ENCODE data around the gene FBXO39. TPM values are rescaled to one million over a fixed set of nuclear protein-coding genes. Genes with fewer than 3 reads are reported as not detected.

The FBXO39 gene
- total RNA-seq, 2 experiments from 2014 or later = not detected

DNA sequence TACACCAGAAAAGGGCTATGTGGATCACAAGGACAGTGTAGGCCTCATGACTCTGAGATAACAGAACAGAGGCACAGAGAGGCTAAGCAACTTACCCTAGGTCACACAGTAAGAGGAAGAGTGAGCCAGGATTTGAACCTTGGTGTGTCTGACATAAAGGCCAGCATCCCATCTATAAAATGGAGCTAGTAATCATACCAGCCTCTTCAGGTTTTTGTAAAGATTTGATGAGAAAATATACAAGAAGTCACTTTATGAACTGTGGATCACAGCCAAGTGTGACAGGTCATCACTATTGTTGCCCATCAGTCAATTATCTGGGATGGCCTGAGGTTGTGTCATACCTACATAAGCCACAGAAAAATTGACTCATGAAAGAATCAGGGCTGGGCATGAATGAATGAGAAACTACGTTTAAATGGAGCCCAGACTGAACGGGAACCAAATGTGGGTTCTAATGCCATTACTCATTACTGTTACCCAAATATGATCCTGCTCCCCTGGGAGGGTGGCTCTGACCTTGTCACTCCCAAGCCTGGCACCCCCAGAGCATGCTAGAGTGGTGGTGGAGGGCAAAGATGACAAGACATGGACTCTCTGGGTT, 21.0 kb downstream of the FBXO39 start:
- H3K9me3 ChIP-seq (ENCODE audit: low read length) = no peaks in the 10 kb centered on the region
- no peak overlapping the region for H3K27ac ChIP-seq (ENCODE audit: low read depth, low read length, poor library complexity, severe bottlenecking)
- no peak overlapping the region for H3K4me2 ChIP-seq (ENCODE audit: low read length)
- no peak for DNase-seq (ENCODE audit: low spot score)
- no peaks in the 10 kb centered on the region for H4K20me1 ChIP-seq (ENCODE audit: insufficient read depth, low read length)
- CTCF ChIA-PET (ENCODE audit: unreplicated experiment) = no interaction called here
- H2AFZ ChIP-seq (ENCODE audit: low read length) = no peak overlapping the region
- POLR2A ChIA-PET = no interaction called here
- no peak overlapping the region for H3K4me3 ChIP-seq (ENCODE audit: low read depth, low read length, poor library complexity, severe bottlenecking)
- intact Hi-C loops (cut with micrococcal nuclease; ENCODE audit: unreplicated experiment) = no loop called here
- no peaks in the 10 kb centered on the region for H3K79me2 ChIP-seq (ENCODE audit: insufficient read depth, low read depth, low read length)
- BruUV-seq (replicated peaks) = no TSS peak
- no peak for TF ChIP-seq CTCF (conservative IDR thresholded peaks at IDR 0.05; ENCODE audit: low read length)
- no peak for TF ChIP-seq EZH2phosphoT487 (IDR thresholded peaks at IDR 0.05; ENCODE audit: borderline replicate concordance, low read depth, low read length)
- H3K4me1 ChIP-seq (ENCODE audit: insufficient read depth, low read length, poor library complexity, severe bottlenecking) = no peaks in the 10 kb centered on the region
- no peaks in the 10 kb centered on the region for H3K36me3 ChIP-seq (ENCODE audit: insufficient read depth, low read length)
- no peaks in the 10 kb centered on the region for H3K9me2 ChIP-seq (ENCODE audit: insufficient read depth, low read length)

DNA sequence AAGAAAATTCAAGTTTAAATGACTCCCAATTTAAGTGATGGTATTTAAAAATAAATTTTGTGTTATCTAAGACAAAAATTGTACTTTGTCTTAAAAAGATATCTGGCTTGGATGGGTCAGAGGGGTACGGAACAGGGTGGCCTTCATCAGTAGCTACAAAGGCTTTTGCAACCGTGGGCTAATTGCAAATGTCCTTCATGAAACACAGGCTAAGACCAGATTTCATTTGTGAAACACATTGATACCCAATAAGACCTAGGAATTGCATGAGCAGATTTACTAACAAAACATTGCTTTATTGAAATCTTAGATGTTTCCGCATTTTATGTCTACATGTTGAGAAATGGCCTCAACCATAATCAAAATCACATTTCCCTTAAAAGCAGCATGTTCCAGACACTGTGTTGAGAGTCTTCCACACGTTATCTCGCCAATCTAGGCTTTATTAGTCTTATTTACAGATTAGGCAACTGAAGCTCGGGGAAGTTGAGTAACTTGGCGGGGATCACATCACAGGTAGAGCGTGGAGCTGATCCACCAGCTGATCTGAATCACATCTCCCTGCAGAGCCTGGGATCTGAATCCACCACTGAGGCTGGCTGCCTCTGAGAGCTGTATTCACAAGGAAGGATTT, 21.8 kb downstream of the FBXO39 start:
- H3K9me2 ChIP-seq (ENCODE audit: insufficient read depth, low read length) = no peaks in the 10 kb centered on the region
- intact Hi-C loops (cut with micrococcal nuclease; ENCODE audit: unreplicated experiment) = no loop called here
- no peak overlapping the region for H2AFZ ChIP-seq (ENCODE audit: low read length)
- no peaks in the 10 kb centered on the region for H3K36me3 ChIP-seq (ENCODE audit: insufficient read depth, low read length)
- H3K79me2 ChIP-seq (ENCODE audit: insufficient read depth, low read depth, low read length) = no peaks in the 10 kb centered on the region
- H3K4me3 ChIP-seq (ENCODE audit: low read depth, low read length, poor library complexity, severe bottlenecking) = no peak overlapping the region
- no peaks in the 10 kb centered on the region for H4K20me1 ChIP-seq (ENCODE audit: insufficient read depth, low read length)
- BruUV-seq (replicated peaks) = no TSS peak
- no peak for TF ChIP-seq CTCF (conservative IDR thresholded peaks at IDR 0.05; ENCODE audit: low read length)
- TF ChIP-seq EZH2phosphoT487 (IDR thresholded peaks at IDR 0.05; ENCODE audit: borderline replicate concordance, low read depth, low read length) = no peak
- no peaks in the 10 kb centered on the region for H3K9me3 ChIP-seq (ENCODE audit: low read length)
- H3K4me1 ChIP-seq (ENCODE audit: insufficient read depth, low read length, poor library complexity, severe bottlenecking) = no peaks in the 10 kb centered on the region
- DNase-seq (ENCODE audit: low spot score) = no peak
- no peak overlapping the region for H3K4me2 ChIP-seq (ENCODE audit: low read length)
- ChIA-PET POLR2A (no interaction called here), CTCF (ENCODE audit: unreplicated experiment) (no interaction called here)
- no peak overlapping the region for H3K27ac ChIP-seq (ENCODE audit: low read depth, low read length, poor library complexity, severe bottlenecking)

DNA sequence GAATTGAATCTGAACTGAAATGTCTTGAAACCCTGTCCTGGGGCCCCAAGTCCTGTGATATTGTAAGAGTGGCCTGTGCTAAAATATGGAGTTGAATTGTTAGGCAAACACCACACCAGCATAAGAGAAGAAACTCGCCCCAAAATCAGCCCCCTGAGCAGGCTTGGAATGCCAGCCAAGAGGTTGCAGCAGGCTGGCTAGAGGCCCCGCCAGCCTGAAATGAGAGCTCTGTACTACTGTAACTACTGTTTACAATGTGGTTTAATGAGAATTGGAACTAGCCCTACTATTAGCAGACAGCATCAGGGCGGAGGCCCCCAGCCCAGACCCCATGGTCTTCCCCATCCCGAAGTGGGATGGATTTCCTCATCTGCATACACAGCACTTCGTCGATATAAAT, 23.7 kb downstream of the FBXO39 start:
- no peak overlapping the region for H2AFZ ChIP-seq (ENCODE audit: low read length)
- no peak for TF ChIP-seq EZH2phosphoT487 (IDR thresholded peaks at IDR 0.05; ENCODE audit: borderline replicate concordance, low read depth, low read length)
- TF ChIP-seq CTCF (conservative IDR thresholded peaks at IDR 0.05; ENCODE audit: low read length) = no peak
- intact Hi-C loops (cut with micrococcal nuclease; ENCODE audit: unreplicated experiment) = no loop called here
- H3K4me2 ChIP-seq (ENCODE audit: low read length) = no peak overlapping the region
- H3K79me2 ChIP-seq (ENCODE audit: insufficient read depth, low read depth, low read length) = no peaks in the 10 kb centered on the region
- H4K20me1 ChIP-seq (ENCODE audit: insufficient read depth, low read length) = no peaks in the 10 kb centered on the region
- no peak overlapping the region for H3K4me3 ChIP-seq (ENCODE audit: low read depth, low read length, poor library complexity, severe bottlenecking)
- no peak for DNase-seq (ENCODE audit: low spot score)
- ChIA-PET CTCF (ENCODE audit: unreplicated experiment) (no interaction called here), POLR2A (no interaction called here)
- H3K9me2 ChIP-seq (ENCODE audit: insufficient read depth, low read length) = no peaks in the 10 kb centered on the region
- H3K9me3 ChIP-seq (ENCODE audit: low read length) = no peaks in the 10 kb centered on the region
- H3K27ac ChIP-seq (ENCODE audit: low read depth, low read length, poor library complexity, severe bottlenecking) = no peak overlapping the region
- no peaks in the 10 kb centered on the region for H3K4me1 ChIP-seq (ENCODE audit: insufficient read depth, low read length, poor library complexity, severe bottlenecking)
- no peaks in the 10 kb centered on the region for H3K36me3 ChIP-seq (ENCODE audit: insufficient read depth, low read length)
- no TSS peak for BruUV-seq (replicated peaks)
